NOMO-1 treated with DMSO at 0.1 percent for 48 hours (cell line): ENCODE measurements around the gene DYNC1I1.

Experiments used
- DNase-seq: peaks from one replicate; lab custom pipeline; 2025; ENCODE audit not compliant: unreplicated experiment; lab: John Stamatoyannopoulos, UW

Gene DYNC1I1

DNA sequence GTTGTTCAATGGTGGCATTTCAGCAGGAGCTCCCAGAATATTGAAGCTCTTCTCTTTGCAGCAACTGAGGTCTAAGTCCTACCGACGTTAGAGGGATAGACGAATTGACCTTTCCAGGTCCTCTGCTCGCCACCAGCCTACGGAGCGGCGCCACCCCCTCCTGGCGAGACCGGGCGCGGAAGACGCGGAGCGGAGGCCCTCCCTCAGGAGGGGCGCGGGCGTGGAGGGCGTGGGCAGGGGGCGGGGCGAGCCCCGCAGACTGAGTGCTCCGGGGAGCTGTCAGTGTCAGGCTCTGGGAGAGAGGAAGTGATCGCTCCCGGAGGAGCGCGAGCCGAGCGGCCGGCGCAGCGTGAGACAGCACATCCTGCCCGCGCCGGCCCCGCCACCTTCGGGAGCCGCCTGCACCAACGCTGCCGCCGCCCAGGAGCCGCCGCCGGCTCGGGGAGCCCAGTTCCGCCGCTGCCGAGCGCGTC, at the start of gene DYNC1I1:
Gene DYNC1I1 (plus strand): TSS at position 257 of the 473 bp plus-strand sequence. CDS start 32,176 bp downstream, outside the sequence.
- DNase-seq: peak; percentile 94

DNA sequence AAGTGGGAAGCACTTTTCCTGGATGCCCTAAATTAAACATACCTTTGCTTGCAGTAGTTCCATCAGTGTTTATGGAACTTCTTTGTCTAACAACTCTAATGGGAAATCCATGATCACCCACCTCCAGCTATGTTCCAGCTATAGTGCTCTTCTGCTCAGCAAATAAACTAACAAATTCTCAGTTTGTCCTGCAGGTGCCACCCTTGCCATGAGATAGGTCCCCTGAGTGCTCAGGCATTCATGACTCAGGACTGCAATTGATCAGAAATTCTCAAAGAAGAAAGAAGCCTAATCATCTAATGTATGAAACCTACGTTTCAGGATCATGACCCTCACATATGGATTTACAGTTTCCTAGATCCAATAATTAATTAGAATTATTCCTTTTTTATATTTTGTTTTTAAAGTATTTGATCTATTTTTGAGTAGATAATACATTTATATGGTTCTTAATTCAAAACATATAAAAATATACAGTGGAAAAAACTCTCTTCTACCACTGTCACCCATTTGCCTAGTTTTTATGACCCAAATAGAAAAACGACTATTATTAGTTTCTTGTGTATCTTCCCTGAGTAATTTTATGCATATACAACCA, 48.7 kb upstream of the DYNC1I1 start:
- peak; percentile 78 for DNase-seq

DNA sequence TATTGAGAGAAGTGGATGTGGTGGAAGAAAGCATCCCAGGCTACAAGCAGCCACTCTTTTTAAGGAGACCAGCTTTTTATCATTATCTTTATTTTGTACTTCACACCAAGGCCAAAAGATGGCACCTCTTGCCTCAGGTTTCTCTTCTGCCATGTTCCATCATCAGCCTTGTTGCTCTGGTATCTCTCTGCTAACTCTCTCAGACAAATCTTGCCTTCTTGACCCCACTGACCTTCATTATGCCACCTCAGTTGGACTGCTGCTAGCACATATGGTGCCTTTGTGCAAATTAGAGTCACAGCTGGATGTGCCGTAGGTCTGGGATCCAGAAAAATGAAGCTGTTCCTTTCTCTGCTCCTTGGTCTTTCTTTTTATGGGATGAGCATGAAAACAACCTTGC, 47.1 kb upstream of the DYNC1I1 start:
- peak; percentile 32 for DNase-seq

DNA sequence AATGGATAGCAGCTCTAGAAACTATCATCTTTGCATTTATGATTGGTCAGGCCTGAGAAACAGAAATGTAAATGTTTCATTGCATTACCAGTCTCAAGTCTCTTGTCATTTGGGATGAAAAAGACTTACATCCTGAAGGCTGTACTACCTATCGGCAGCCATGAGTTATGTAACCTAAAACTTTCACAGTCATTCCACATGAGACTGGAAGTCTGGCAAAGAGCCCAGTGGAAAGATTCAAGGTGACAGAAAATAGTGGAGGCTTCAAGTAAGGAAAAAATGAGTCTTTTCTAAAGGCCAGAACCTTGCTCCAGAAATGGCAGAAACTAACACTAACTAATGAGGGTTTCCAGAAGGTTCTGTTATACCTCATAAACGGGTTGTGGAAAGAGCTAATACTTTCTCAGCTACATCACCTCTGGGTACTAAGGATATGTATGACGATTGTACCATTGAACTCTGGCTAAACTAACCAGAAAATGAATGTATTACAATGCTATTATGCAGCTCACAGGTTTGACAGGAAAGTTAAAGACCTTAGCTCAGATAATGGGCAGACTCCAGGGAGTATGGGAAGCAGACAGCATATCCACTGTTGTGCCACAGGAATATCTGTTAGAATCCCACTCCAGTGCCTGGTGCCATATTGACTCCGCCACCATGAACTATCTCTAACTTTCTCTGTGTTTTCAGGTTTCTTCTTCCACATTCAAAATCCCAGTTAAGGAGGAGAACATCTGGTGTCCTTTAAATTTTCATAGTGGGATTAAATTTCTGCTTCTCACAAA, 41.7 kb upstream of the DYNC1I1 start:
- DNase-seq: no peak

DNA sequence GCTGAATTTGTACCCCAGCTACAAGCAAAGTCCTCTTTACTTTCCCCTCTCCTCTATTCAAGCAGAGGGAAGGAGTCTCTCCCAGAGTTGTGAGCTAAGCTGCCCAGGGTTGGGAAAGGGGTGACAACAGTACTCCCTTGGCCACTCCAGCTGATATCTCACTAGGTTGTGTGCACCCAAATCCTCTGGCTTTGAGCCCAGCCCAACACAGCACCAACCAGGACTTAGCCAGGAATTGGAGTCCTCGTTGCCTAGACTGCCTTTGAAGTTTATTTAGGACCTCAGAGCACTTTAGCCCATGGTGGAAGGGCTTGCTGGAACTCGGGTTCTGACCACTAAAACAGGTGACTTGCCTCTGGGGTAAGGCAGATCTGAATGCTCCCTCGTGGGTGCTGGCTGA, 35.7 kb upstream of the DYNC1I1 start:
- DNase-seq: no peak

DNA sequence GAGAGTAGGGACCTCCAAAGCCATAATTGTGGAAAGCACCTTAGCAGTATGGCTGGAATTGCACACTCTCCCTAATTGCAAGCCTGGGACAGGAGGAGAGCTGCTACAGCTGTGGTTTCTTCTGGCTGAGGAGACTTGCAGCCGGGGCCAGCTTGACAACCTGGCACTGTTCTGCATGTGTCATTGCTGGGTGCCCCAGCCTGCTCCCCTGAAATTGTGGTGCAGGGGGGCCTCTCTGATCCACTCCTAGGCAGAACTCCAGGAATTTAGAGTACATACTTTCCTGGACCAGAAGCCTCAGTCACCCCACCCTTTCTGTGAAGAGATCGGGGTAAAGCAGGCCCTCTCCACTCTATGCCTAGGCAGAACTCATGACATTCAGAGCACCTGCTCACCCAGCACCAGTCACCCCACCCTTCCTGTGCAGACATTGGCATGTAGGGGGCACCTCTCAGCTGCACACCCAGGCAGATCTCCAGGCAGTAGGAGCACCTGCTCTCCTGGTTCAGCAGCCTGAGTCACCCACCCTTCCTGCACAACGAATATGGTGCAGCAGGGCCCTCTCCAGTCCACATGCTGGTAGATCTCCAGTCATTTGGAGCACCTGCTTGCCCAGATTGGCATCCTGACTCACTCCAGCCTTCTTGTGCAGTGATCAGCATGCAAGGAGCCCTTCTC, 34.4 kb upstream of the DYNC1I1 start:
- DNase-seq: no peak

DNA sequence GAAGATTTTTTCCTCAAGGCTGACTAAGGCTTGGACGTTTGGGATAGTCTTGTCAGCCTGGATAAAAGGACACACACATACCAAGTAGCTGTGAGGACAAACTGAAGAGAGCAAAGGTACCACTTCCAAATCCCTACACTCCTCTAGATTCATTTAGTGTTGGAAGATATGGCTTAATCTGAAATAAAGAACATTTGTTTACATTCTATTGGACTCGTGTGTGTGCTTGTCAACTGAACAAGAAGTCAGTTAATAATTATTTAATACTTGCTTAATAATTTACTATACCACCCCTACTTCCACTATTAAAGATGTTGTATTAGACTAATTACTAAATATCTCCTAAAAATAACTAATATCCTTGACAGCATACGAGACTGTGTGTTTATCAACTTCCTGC, 23.3 kb upstream of the DYNC1I1 start:
- DNase-seq: no peak

DNA sequence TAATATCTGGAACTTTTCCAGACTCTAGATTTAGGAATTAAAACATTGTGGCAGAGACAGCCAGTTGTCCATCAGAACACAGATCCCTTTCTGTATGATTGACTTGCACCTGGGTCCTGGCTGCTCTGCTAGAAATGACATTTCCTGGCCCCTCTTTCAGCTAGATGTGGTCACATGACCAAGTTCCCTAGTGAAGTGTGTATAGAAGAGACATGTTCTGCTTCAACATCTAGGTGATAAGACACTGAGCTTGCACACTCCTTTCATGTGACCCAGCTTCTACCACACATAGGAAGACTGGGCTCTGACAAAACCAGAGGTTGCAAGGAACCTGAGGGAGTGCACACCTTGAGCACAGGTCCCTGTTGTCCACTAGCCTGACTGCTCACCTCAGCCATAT, 22.8 kb upstream of the DYNC1I1 start:
- DNase-seq: no peak

DNA sequence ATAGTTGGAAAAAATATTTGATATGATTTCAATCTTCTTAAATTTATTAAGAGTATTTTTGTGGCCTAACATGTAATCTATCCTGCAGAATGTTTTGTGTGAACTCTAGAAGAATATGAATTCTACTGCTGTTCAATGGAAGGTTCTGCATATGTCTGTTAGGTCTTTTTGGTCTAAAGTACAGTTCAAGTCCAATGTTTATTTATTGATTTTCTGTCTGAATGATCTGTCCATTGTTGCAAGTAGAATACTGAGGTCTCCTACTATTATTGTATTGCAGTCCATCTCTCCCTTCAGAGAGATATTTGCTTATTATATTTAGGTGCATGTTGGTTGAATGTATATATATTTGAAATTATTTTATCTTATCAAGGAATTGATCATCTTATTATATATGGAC, 18.9 kb upstream of the DYNC1I1 start:
- DNase-seq: no peak

DNA sequence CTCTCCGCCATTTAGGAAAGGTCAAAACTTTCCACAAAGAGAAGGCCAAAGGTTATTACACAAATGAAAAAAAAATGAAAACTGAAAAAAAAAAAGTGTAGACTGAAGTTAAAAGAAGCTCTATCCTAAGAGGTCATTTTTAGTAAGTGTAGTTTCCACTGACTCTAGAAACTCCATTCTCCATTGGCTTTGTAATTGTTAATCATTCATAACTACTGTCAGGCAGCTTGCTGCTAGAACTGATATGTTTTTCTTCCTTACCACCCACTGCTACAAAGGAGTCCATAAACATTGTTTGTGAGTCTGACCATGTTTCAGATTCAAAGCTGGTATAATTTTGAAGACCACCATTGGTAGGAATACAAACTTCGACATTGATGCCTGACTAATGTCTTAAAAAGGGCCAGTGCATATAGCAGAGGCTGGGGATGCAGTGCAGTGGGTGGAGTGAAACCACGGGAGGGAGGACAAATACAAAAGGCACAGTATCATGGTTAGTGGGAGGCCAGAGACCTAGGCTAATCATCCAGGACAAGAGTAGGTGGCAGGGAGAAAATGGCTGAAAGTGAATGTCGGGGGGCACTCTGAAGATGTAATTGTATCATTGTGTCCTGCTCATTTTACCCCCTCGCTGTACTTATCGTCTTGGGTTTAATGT, 16.9 kb upstream of the DYNC1I1 start:
- DNase-seq: no peak

DNA sequence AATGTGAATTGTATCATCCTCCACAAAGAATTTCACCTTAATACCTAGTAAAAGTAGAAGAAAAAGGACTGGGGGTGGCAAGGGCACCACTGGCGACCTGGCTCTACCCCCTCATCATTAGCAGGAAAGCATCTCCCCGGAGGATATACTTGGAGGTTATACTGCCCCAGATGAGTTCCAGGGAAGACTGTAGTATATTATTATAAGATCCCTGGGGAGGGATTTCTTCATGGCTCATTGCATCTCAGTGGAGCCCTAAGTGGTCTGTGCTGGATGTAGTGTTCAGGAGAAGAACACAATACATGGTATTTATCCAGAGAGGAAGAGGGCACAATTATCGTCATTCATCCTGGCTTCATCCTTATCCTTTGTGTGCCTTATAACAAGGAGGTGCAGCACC, 14.2 kb upstream of the DYNC1I1 start:
- DNase-seq: no peak

DNA sequence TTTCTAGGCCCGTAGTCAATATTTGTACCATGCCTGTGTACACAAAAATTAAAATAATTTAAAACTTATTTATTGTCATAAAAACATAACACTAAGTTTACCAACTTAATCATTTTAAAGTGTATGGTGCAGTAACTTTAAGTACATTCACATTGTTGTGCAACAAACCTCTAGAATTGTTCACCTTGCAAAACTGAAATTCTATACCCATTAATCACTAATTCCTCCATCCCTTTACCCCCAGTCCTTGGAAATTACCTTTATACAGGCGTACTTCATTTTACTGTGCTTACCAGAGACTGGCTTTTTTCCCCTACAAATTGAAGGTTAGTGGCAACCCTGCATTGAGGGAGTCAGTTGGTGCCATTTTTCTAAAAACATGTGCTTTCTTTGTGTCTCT, 6.3 kb upstream of the DYNC1I1 start:
- no peak for DNase-seq

DNA sequence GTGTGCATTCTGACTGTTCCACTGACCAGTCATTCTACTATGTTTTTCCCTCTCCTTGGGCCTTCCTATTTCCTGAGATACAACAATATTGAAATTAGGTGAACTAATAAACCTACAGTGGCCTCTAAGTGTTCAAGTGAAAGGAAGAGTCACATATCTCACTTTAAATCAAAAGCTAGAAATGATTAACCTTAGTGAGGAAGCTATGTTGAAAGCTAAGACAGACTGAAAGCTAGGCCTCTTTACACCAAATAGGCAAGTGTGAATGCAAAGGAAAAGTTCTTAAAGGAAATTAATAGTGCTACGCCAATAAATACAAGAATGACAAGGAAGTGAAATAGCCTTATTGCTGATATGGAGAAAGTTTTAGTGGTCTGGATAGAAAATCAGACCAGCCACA, 5.7 kb upstream of the DYNC1I1 start:
- DNase-seq: no peak

DNA sequence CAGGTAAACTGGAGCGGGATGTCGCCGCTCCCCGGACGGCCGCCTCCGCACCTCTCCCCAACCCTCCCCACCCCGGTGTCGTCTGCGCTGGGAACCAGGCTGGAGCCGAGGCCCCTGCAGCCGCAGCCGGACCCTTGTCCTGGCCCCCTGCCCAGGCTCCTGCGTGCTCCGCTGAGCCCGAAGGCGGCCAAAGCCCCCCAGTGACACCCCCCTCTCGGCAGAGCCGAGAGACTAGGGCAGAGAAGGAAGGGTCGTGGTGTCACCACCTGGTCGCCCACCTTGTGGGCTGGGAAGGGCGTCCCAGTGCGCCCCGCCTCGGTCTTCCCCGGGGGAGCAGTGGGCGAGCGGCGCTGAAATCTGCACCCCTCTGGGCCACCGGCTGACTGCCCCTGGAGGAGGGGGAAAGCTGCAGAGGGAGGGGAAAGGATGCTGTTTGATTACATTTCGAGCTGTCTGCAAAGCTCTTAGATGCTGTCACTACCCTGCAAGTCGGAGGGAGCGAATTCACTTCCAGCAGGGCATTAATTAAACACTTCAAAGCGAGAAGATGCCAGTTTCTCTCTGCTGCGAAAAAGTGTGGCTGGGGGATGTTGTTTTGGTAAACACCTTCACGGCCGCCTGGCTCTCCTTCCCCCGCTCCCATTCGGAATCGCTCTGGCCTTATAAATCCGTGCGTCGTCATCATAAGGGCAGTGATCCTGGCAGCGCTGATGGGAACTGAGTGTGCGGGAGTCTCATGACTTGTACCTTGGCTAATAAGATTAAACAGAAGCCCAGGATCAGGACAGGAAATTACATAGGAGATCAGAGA, 622 bp downstream of the DYNC1I1 start:
- DNase-seq: no peak

DNA sequence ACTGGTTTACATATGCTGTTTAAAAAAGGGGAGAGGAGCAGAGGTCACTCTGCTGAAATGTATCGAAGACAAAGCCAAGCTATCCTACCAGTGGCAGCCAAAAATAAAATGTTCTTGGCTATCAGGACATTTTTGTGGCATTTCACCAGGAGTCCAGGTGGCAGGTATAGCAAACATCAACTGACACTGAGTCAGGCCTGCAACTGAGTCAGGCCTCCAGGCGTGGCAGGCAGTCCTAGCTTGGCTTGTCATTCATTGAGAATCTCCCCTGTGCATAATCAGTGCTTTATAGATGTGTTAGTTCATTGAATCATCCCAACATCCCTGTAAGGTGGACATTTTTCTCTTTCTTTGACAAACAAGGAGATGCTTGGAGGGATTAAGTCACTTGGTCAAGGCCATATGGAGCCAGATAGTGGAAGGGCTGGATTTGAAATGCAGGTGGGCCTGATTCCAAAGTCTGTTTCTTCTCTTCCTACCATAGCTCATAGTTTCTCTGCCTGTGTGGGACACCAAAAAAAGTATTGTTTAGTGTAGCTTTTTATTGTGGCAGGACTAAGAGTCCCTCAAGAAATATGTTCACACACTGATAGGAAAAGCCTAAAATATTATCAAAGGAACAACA, 4.3 kb downstream of the DYNC1I1 start:
- no peak for DNase-seq

DNA sequence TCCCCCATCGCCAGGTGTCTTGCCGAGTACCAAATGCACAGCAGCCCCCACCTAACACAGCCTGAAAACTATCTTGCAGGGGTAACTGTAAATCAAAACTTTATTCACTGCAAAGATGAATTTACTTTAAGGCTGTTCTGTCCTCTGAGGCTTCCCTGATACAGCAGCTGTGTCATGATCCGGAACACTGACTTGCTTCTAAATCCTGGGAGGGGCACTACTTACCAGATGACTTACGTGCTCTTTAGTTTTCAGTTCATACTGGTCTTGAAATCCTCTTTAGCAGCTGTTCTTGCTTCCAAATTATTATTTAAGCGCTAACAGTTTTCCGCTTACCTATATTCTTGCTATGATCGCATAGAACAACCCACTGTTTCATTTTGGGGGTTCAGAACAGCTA, 4.9 kb downstream of the DYNC1I1 start:
- DNase-seq: no peak

DNA sequence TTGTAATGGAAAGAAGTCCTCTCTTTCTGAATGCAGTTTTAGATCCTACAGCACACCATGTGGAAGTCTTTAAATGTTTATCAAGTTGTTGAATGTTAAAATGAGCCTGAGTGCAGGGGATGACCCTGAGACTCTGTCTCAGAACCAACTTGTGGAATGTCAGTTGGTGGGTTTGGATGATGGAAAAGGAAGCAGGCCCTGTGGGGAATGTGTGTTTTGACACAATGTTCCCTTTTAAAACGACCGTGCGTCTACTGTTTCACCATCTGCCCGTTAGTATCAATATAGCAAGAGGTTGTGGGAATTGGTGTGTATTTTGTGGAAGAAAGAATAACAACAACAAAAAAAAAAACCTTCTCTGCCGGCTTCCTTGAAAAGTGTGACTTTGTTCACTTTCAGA, 8.3 kb downstream of the DYNC1I1 start:
- DNase-seq: no peak

DNA sequence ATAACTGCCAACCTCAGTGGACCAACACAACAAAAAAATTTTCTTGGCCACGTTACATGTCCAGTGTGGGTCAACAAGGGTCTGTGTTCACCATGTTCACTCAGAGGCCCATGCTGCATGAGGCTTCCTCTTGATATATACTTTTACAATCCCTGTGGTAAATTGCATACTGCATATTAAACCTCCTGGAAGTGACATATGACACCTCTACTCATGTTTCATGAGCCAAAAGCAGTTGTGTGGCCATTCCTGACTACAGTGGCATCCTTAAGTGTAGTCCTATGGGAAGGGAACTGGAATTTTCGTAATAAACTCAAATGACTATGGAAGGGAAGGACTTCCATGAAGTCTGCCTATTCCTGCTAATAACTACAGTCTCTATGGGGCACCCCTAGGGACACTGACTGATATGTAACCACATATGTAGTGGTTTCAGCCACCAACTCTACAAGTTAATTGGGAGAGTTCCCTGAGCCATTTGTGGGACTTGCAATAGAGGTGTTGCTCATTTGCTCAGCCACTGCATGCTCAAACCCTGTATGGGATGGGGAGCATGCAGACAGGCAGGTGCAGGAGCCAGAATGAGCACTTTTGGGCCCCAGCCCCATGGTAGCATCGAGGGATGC, 9.7 kb downstream of the DYNC1I1 start:
- no peak for DNase-seq

DNA sequence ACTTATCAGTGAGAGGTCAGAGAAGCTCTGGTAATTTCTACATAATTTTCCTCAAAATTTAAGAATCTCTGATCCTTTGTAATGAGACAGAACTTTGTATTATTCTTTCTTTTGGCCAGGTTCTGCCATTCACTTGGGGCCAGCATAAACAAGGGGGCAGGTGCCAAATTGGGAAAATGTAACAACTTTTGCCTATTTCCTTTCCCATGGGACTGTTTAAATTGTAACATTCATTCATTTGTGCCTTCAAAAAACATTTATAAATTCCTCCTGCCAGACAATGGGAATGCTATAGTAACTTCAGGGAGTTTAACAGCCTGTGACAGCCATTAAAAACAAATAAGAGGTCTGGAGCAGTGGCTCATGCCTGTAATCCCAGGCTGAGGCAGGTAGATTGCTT, 12.4 kb downstream of the DYNC1I1 start:
- DNase-seq: no peak

DNA sequence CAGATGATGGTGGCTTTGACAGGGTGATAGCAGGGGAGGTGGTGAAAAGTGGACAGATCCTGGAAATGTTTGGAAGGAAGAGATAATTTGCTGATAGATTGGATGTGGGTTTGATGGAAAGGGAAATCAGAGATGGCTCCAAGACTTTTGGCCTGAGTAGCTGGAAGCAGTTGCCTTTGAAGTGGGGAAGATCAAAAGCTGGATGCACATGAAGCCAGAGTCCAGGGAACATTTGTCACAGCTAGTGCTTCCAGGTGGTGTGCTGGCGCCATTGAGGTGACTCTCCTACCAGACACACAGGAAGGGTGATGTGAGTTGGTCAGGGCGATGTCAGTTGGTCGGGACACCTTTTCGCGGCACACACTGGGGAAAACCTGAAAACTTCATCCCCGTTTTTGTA, 15.9 kb downstream of the DYNC1I1 start:
- DNase-seq: no peak
